Esophagus muscularis mucosa (tissue), 3 donors: ENCODE data around the gene SCGB1C1.

ENCODE experiments used
- CTCF ChIP-seq, 3 experiments: fragments of 200-600 bp in 2 of 3; fragments of 450-650 bp in 1 of 3; sonication (generic) in 2 of 3; IDR thresholded peaks; one replicate each; pipeline ENCODE4 v1.5.1; 2017 to 2019; ENCODE audit warnings: antibody characterized with exemption in 3 of 3, mild to moderate bottlenecking in 2 of 3, moderate library complexity in 1 of 3
- POLR2A ChIP-seq: fragments of 450-650 bp; IDR thresholded peaks from one replicate; pipeline ENCODE4 v1.6.1; 2017; ENCODE audit warnings: antibody characterized with exemption, moderate library complexity, mild to moderate bottlenecking, low read depth
- POLR2AphosphoS5 ChIP-seq, 2 donors: sonication (generic); formaldehyde crosslinking; IDR thresholded peaks; one replicate each; pipeline ENCODE4 v1.6.1; 2017; ENCODE audit warnings: antibody characterized with exemption in 2 of 2

DNA sequence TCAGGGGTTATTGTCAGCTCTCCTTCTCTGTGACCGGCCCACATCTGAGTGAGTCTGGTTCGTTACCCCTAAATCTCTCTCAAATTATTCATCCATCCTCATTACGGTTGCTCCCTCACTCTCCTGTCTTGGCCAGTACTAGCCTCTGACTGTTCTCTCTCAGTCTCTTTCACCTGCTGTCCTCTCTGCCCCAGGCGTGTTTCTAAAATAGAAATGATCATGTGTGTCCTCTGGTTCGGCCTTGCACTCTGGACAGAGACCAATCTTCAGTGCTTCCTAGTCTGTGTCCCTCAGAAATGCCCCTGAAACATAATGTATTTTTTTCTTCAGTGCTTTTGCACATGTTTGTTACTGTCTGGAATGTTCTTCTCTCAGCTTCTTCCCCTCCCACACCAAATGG is 48.8 kb downstream of the SCGB1C1 start:
- no peak for TF ChIP-seq POLR2A
- no peak for TF ChIP-seq CTCF (IDR thresholded peaks at IDR 0.05)
- TF ChIP-seq POLR2AphosphoS5 (IDR thresholded peaks at IDR 0.05): no peak
